Prostate gland (tissue), 2 donors: ENCODE measurements around the gene CMKLR1.

Source experiments
- CTCF ChIP-seq, 4 experiments: fragments of 200-600 bp in 2 of 4; fragments of 450-650 bp in 2 of 4; sonication (generic) in 2 of 4; IDR thresholded peaks; 1 replicate in 3 of 4; 2 replicates in 1 of 4; pipeline ENCODE4 v1.5.1; 2016 to 2019; ENCODE audit warnings: antibody characterized with exemption in 4 of 4, mild to moderate bottlenecking in 2 of 4, moderate library complexity in 2 of 4
- POLR2A ChIP-seq: fragments of 450-650 bp; IDR thresholded peaks from one replicate; pipeline ENCODE4 v1.6.1; 2016; ENCODE audit warnings: antibody characterized with exemption, mild to moderate bottlenecking
- POLR2AphosphoS5 ChIP-seq: sonication (generic); formaldehyde crosslinking; IDR thresholded peaks from one replicate; pipeline ENCODE4 v1.6.1; 2017; ENCODE audit warnings: antibody characterized with exemption

GRCh38 chr12:108254517-108255251 is 84.4 kb downstream of the CMKLR1 start:
- no peak for TF ChIP-seq CTCF (IDR thresholded peaks at IDR 0.05)
- TF ChIP-seq POLR2A: no peak
- TF ChIP-seq POLR2AphosphoS5: no peak
